Effector memory CD8-positive, alpha-beta T cell (primary cell): ENCODE measurements around the gene SLC16A3.

Experiments used
- ATAC-seq: fragments of 150-1000 bp; cut with Tn5 transposase; replicated peaks from 2 replicates; pipeline ENCODE4 v1.10.0; 2021; ENCODE audit warnings: mild to moderate bottlenecking, moderate library complexity
- DNase-seq, 3 experiments: peaks; one replicate each; pipeline ENCODE4 v3.0.0; 2021
- H3K27ac Mint-ChIP-seq, 2 donors: one replicate each; pipeline ENCODE4 v1.8.0; 2022; ENCODE audit warnings: mild to moderate bottlenecking in 2 of 2, mixed read lengths in 2 of 2, moderate library complexity in 2 of 2
- H3K27me3 Mint-ChIP-seq, 2 donors: one replicate each; pipeline ENCODE4 v1.8.0; 2022; ENCODE audit warnings: mixed read lengths in 2 of 2
- H3K36me3 Mint-ChIP-seq: one replicate; pipeline ENCODE4 v1.8.0; 2022; ENCODE audit warnings: mild to moderate bottlenecking, moderate library complexity, mixed read lengths; ENCODE audit not compliant: insufficient read depth
- H3K4me1 Mint-ChIP-seq, 2 donors: one replicate each; pipeline ENCODE4 v1.8.0; 2022; ENCODE audit warnings: low read depth in 2 of 2, mixed read lengths in 2 of 2
- H3K4me3 Mint-ChIP-seq, 2 donors: one replicate each; pipeline ENCODE4 v1.8.0; 2022; ENCODE audit warnings: mild to moderate bottlenecking in 2 of 2, mixed read lengths in 2 of 2, moderate library complexity in 2 of 2
- H3K9me3 Mint-ChIP-seq, 2 donors: one replicate each; pipeline ENCODE4 v1.8.0; 2022; ENCODE audit warnings: mixed read lengths in 2 of 2

SLC16A3 gene

GRCh38 chr17:82269138-82269881, 40.5 kb downstream of the SLC16A3 start:
- Mint-ChIP-seq H3K4me3 (peak overlapping the region; percentile 59 to 82), H3K9me3 (no peaks in the 10 kb centered on the region), H3K36me3 (peaks cover 91% of the 10 kb centered on the region), H3K4me1 (peaks cover 52 to 55% of the 10 kb centered on the region in 2 donors), H3K27ac (peak overlapping the region; percentile 74 to 82), H3K27me3 (no peaks in the 10 kb centered on the region)
- DNase-seq (no peak), ATAC-seq (no peak)

DNA sequence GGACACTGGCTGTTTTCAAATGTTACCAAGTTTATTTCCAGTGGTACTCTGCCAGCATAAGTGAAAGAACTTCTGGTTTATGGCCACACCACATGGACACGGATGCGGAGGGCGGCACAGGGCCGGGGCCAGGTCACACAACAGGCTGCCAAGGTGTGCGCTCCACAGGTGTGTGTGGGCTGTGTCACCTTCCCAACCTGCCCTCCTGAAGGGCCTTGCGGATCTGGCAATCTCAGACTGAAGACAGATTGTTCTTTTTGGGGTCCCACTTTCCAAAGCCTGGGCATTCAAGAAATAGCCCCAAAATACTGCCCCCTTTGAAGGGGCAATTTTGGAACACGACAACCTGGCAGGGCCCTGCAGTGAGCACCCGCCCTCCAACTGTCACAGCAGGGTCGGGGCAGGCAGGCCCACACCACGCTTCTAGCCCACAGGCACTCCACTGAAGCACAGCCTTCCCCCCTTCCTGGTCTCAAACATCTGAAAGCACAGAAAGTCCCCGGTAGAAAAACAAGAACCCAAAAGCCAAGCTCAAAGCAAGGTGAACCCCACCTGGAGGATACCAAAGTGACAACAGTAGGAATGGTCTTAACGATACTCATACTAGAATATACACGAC, 41.1 kb downstream of the SLC16A3 start:
- ATAC-seq (no peak), DNase-seq (no peak)
- no peaks in the 10 kb centered on the region for H3K9me3 Mint-ChIP-seq

DNA sequence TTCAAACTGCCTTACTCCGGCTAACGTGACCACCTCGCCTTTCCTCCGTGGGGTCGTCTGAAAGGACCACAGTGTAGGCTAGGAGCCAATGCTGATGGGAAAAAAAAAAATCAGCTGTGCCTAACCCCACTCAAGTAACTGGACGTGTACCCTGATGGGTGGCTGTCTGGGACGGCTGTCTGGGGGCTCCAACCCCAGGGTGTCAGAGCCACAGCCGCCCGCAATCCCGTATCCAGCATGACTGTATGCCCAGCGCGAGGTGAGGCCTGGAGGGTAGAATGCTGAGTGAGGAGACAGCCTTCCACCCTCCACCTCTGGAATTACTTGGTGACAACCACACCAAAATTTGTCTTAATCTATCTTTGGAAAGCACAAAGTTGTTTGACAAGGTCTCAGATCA, 41.8 kb downstream of the SLC16A3 start:
- H3K27ac Mint-ChIP-seq: peak overlapping the region; percentile 74 to 82

More for the DNA sequence above, 41.1 kb downstream of the SLC16A3 start:
- H3K36me3 Mint-ChIP-seq: peaks cover 84% of the 10 kb centered on the region
- H3K4me1 Mint-ChIP-seq: peaks cover 52 to 55% of the 10 kb centered on the region in 2 donors
- H3K27me3 Mint-ChIP-seq: no peaks in the 10 kb centered on the region
- peak overlapping the region; percentile 74 to 82 for H3K27ac Mint-ChIP-seq
- peak overlapping the region; percentile 82 to 95 for H3K4me3 Mint-ChIP-seq

DNA sequence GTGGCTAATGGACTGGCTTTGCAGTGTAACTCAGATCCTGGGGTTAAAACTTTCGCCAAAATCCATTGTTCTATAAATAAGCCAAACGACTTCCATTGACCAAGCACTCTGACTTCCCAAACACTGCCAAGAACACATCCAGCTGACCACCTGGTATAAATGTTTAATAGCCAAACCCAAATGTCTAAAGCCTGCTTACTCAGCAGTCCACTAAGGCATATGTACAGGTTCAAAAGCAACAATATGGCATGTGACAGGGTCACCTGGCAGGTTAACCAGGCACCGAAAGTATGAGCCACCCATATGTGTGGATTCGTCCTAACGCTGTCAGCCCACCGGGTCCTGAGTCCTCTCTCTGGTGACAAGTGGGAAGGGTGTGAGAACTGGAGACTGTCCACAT, 42.6 kb downstream of the SLC16A3 start:
- peaks cover 47 to 54% of the 10 kb centered on the region in 2 donors for H3K4me1 Mint-ChIP-seq
- no peaks in the 10 kb centered on the region for H3K9me3 Mint-ChIP-seq
- peak overlapping the region; percentile 82 to 95 for H3K4me3 Mint-ChIP-seq
- ATAC-seq (no peak), DNase-seq (no peak)
- H3K27me3 Mint-ChIP-seq: no peaks in the 10 kb centered on the region
- no peak overlapping the region for H3K27ac Mint-ChIP-seq
- H3K36me3 Mint-ChIP-seq: peaks cover 70% of the 10 kb centered on the region

More for the DNA sequence above, 41.8 kb downstream of the SLC16A3 start:
- ATAC-seq (no peak), DNase-seq (no peak)
- peaks cover 52 to 55% of the 10 kb centered on the region in 2 donors for H3K4me1 Mint-ChIP-seq
- peak overlapping the region; percentile 82 to 95 for H3K4me3 Mint-ChIP-seq
- H3K9me3 Mint-ChIP-seq: no peaks in the 10 kb centered on the region
- no peaks in the 10 kb centered on the region for H3K27me3 Mint-ChIP-seq
- H3K36me3 Mint-ChIP-seq: peaks cover 77% of the 10 kb centered on the region

GRCh38 chr17:82272495-82273326, 43.9 kb downstream of the SLC16A3 start:
- H3K27me3 Mint-ChIP-seq: no peaks in the 10 kb centered on the region
- ATAC-seq: peak; percentile 40
- H3K9me3 Mint-ChIP-seq: no peaks in the 10 kb centered on the region
- H3K27ac Mint-ChIP-seq: peak overlapping the region; percentile 99
- H3K4me1 Mint-ChIP-seq: peaks cover 37 to 44% of the 10 kb centered on the region in 2 donors
- peaks cover 57% of the 10 kb centered on the region for H3K36me3 Mint-ChIP-seq
- peak overlapping the region; percentile 82 to 95 for H3K4me3 Mint-ChIP-seq
- peak in 1 of 3 experiments; percentile 35 for DNase-seq

DNA sequence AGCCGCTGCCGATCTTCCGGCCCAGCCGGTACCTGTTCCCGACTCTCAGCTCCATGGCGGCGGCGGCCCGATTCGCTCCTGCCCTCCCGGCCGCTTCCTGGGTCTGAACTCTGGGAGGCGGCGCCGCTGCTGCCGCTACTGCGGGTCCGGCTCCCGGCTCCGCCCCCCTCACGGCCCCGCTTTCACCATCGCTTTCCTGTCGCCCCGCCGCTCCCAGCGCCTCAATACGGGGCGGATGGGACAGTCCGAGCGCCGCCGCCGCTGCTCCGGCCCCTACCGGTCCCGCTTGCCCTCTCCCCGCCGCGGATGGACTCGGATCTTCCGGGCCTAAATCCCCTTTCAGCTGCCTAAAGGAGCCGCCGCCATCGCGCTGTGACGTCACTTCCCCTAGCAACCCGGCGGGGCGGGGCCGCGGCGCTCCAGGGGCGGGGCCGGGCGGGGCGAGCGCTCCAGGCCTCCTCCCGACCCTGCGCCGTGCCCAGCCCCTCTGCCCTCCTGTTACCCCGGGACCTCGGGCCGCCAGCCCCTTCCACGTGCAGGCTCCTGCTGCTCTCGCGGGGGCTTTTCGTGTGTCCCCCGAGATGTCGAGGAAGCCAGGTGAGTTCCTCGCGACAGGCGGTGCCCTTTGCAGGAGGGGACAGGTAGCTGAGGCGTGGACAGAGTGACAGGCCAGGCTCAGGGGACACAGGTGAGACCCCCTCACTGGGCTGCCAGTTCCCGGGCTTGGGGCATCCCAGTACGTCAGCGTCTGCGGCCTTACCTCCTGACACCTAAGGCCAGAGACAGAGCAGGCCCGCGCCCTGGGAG, 44.7 kb downstream of the SLC16A3 start, which contains the start of gene CSNK1D:
CSNK1D (minus strand) TSS at position 374 of the 807 bp plus-strand sequence; CDS start at position 55, 319 bp downstream.
- H3K4me1 Mint-ChIP-seq: peaks cover 33 to 35% of the 10 kb centered on the region in 2 donors
- peak within 1 kb of the TSS; percentile 82 to 95 for H3K4me3 Mint-ChIP-seq
- peaks cover 50% of the 10 kb centered on the region for H3K36me3 Mint-ChIP-seq
- peak; percentile 86 to 90 (median 86) for DNase-seq
- H3K9me3 Mint-ChIP-seq: no peaks in the 10 kb centered on the region
- ATAC-seq: peak; percentile 81
- H3K27ac Mint-ChIP-seq: peak within 1 kb of the TSS; percentile 99
- no peaks in the 10 kb centered on the region for H3K27me3 Mint-ChIP-seq

- DNase-seq (no peak), ATAC-seq (no peak)
- Mint-ChIP-seq H3K27ac (peak overlapping the region; percentile 99), H3K4me3 (peak overlapping the region; percentile 82 to 95), H3K36me3 (peaks cover 42% of the 10 kb centered on the region), H3K4me1 (peaks cover 27 to 30% of the 10 kb centered on the region in 2 donors), H3K27me3 (no peaks in the 10 kb centered on the region), H3K9me3 (no peaks in the 10 kb centered on the region)
These were observed 45.5 kb downstream of the SLC16A3 start for GRCh38 chr17:82274134-82275020.

DNA sequence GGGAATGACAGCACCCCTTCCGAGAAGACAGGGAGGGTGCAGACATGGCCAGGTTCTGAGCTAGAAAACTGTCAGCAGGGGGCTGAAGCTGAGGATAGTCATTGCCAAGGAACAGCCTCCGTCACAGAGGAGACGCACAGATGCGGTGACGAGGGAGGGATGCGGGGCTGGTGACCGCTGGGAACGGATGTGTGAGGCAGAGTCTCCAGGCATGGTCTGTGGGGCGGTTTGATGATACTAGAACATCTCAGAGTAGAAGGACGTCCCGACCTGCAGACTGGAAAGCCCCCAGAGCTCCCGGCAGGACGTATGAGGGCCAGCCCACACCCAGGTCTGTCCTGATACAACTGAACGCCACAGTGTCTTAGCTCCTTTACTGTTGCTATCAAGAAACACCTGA, 46.5 kb downstream of the SLC16A3 start:
- Mint-ChIP-seq H3K27ac (peak overlapping the region in 1 of 2 donors; percentile 63), H3K27me3 (no peaks in the 10 kb centered on the region), H3K4me1 (peaks cover 18 to 21% of the 10 kb centered on the region in 2 donors), H3K4me3 (no peak overlapping the region), H3K36me3 (peaks cover 32% of the 10 kb centered on the region), H3K9me3 (no peaks in the 10 kb centered on the region)
- DNase-seq (no peak), ATAC-seq (no peak)

- Mint-ChIP-seq H3K27me3 (no peaks in the 10 kb centered on the region), H3K27ac (no peak overlapping the region), H3K4me3 (no peak overlapping the region), H3K4me1 (peaks cover 20 to 25% of the 10 kb centered on the region in 2 donors), H3K9me3 (no peaks in the 10 kb centered on the region), H3K36me3 (peaks cover 20% of the 10 kb centered on the region)
- DNase-seq: no peak
- no peak for ATAC-seq
These were observed 48.1 kb downstream of the SLC16A3 start for GRCh38 chr17:82276938-82277337.

DNA sequence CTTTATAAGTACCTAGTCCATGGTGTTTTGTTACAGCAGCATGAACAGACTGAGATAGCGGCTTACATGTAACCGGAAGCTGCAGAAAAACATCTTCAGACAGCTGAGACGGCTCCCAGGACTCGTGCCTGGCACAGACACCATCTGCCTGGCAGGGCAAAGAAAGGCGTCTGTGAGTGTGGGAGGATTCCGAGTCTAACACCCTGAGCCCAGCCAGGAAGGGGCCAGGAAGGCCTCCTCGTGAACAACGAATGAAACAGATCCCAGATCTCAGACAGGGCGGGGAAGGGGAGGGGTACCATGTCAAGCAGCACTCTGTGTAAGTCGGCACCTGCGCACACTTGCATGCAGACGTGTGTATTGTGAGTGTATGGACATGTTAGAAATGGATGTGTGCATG, 49.0 kb downstream of the SLC16A3 start:
- Mint-ChIP-seq H3K4me3 (no peak overlapping the region), H3K27ac (no peak overlapping the region), H3K27me3 (no peaks in the 10 kb centered on the region), H3K4me1 (peaks cover 17 to 18% of the 10 kb centered on the region in 2 donors), H3K36me3 (peaks cover 13% of the 10 kb centered on the region), H3K9me3 (no peaks in the 10 kb centered on the region)
- ATAC-seq (no peak), DNase-seq (no peak)

DNA sequence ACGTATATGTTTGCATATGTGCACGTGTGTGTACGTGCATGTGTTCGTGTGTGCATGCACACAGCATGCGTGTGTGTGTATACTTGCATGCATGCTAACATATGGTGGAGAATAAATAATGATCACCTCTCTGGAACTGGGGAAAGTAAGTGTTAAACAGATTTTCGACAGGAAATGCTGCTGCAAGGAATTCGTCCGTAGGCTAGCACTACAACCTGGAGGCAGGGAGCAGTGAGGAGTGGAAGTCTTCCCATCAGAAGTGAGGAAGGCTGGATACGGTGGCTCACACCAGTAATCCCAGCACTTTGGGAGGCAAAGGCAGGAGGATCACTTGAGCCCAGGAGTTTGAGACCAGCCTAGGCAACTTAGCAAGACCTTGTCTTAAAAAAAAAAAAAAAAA, 49.5 kb downstream of the SLC16A3 start:
- ATAC-seq: no peak
- Mint-ChIP-seq H3K4me3 (no peak overlapping the region), H3K27me3 (no peaks in the 10 kb centered on the region), H3K27ac (no peak overlapping the region), H3K9me3 (no peaks in the 10 kb centered on the region), H3K36me3 (peaks cover 10% of the 10 kb centered on the region), H3K4me1 (peaks cover 19 to 20% of the 10 kb centered on the region in 2 donors)
- DNase-seq: no peak
